Activated naive CD4-positive, alpha-beta T cell treated with anti-CD3 and anti-CD28 coated beads for 36 hours (primary cell): ENCODE results near the gene IL17B. TPM values are rescaled to one million over a fixed set of nuclear protein-coding genes. Genes with fewer than 3 reads are reported as not detected.

ENCODE experiments used
- CTCF ChIA-PET: fragments of 350-600 bp; sonication (Branson Sonifier 250); formaldehyde crosslinking; loops from one replicate; lab custom pipeline; 2021; ENCODE audit warnings: antibody characterized with exemption; lab: Charles Lee
- DNase-seq: peaks from one replicate; pipeline ENCODE4 v3.0.0-alpha.2; 2020
- H3K27ac Mint-ChIP-seq: one replicate; pipeline ENCODE4 v1.8.0; 2021; ENCODE audit warnings: mild to moderate bottlenecking, mixed read lengths
- H3K27me3 Mint-ChIP-seq: one replicate; pipeline ENCODE4 v1.8.0; 2021; ENCODE audit warnings: low read depth, mixed read lengths
- H3K36me3 Mint-ChIP-seq: one replicate; pipeline ENCODE4 v1.8.0; 2021; ENCODE audit warnings: low read depth, mixed read lengths
- H3K4me1 Mint-ChIP-seq: one replicate; pipeline ENCODE4 v1.8.0; 2021; ENCODE audit warnings: low read depth, mixed read lengths
- H3K4me3 Mint-ChIP-seq: one replicate; pipeline ENCODE4 v1.8.0; 2021; ENCODE audit warnings: mild to moderate bottlenecking, moderate library complexity, mixed read lengths
- H3K9me3 Mint-ChIP-seq: one replicate; pipeline ENCODE4 v1.8.0; 2021; ENCODE audit warnings: mixed read lengths
- intact Hi-C: fragments of 100-400 bp; cut with micrococcal nuclease; formaldehyde crosslinking; loops from one replicate; pipeline ENCODE4 v1.15.1; 2023
- total RNA-seq, 2 experiments: library from RNA; stranded (reverse); gene quantifications; one replicate each; pipeline ENCODE4 v1.2.3, GENCODE V29; 2021

IL17B gene
- total RNA-seq, 2 experiments from 2014 or later, result not detected

- Mint-ChIP-seq H3K27me3 (no peaks in the 10 kb centered on the region), H3K4me1 (peaks cover 59% of the 10 kb centered on the region), H3K27ac (peak overlapping the region; percentile 90), H3K36me3 (peaks cover 21% of the 10 kb centered on the region), H3K9me3 (no peaks in the 10 kb centered on the region), H3K4me3 (peak overlapping the region; percentile 95)
- CTCF ChIA-PET, result interaction anchor here (0.6 to 5.0 kb wide), 9 partner anchors 9 to 260 kb away, joined by 3 to 51 read pairs (median 6); partner anchors contain the start of gene GRPEL2
- intact Hi-C loops, result loop anchor here (2.0 to 5.0 kb wide), 2 partner anchors 59 to 1724 kb away; partner anchors contain the start of gene TNIP1
- DNase-seq, result peak; percentile 43
Observed at GRCh38 chr5:149358294-149358651, 20.8 kb downstream of the IL17B start.

GRCh38 chr5:149357370-149358293, 21.5 kb downstream of the IL17B start, which contains the start of gene PCYOX1L:
Gene PCYOX1L, plus strand, starts transcription at chr5:149358046. Its CDS starts 23 bp downstream, at chr5:149358069.
- Mint-ChIP-seq H3K27ac (peak within 1 kb of the TSS; percentile 90), H3K36me3 (peaks cover 22% of the 10 kb centered on the region), H3K4me3 (peak within 1 kb of the TSS; percentile 95), H3K27me3 (no peaks in the 10 kb centered on the region), H3K9me3 (no peaks in the 10 kb centered on the region), H3K4me1 (peaks cover 61% of the 10 kb centered on the region)
- intact Hi-C loops, result loop anchor here (1.0 to 5.0 kb wide), 7 partner anchors 12 to 1725 kb away; partner anchors contain the start of genes CSNK1A1, FBXO38, GRPEL2 and TNIP1
- CTCF ChIA-PET, result interaction anchor here (0.6 to 5.0 kb wide), 10 partner anchors 10 to 261 kb away, joined by 3 to 51 read pairs (median 6); partner anchors contain the start of gene GRPEL2
- DNase-seq, result peak; percentile 95

- H3K4me3 Mint-ChIP-seq, result peak overlapping the region; percentile 6
- H3K9me3 Mint-ChIP-seq, result no peaks in the 10 kb centered on the region
- peaks cover 34% of the 10 kb centered on the region for H3K36me3 Mint-ChIP-seq
- no peaks in the 10 kb centered on the region for H3K27me3 Mint-ChIP-seq
- peak; percentile 38 for DNase-seq
- H3K4me1 Mint-ChIP-seq, result peaks cover 73% of the 10 kb centered on the region
- peak overlapping the region; percentile 57 for H3K27ac Mint-ChIP-seq
- intact Hi-C loops, result loop anchor here (5.0 kb wide), 1 partner anchor 1726 kb away; the partner anchor contains the start of gene TNIP1
- CTCF ChIA-PET, result interaction anchor here (0.6 to 5.0 kb wide), 6 partner anchors 11 to 208 kb away, joined by 3 to 51 read pairs (median 4); partner anchors contain the start of gene GRPEL2
Observed at GRCh38 chr5:149356391-149356790, 22.7 kb downstream of the IL17B start.

- CTCF ChIA-PET, result interaction anchor here (1.1 to 5.0 kb wide), 3 partner anchors 10 to 209 kb away, joined by 3 to 51 read pairs (median 12); partner anchors contain the start of gene GRPEL2
- H3K27me3 Mint-ChIP-seq, result no peaks in the 10 kb centered on the region
- intact Hi-C loops, result loop anchor here (5.0 kb wide), 1 partner anchor 1727 kb away; the partner anchor contains the start of gene TNIP1
- H3K4me3 Mint-ChIP-seq, result no peak overlapping the region
- H3K36me3 Mint-ChIP-seq, result peaks cover 41% of the 10 kb centered on the region
- peak overlapping the region; percentile 57 for H3K27ac Mint-ChIP-seq
- H3K9me3 Mint-ChIP-seq, result no peaks in the 10 kb centered on the region
- peaks cover 76% of the 10 kb centered on the region for H3K4me1 Mint-ChIP-seq
- DNase-seq, result no peak
Observed at GRCh38 chr5:149355688-149356087, 23.4 kb downstream of the IL17B start.

GRCh38 chr5:149353911-149354310, 25.2 kb downstream of the IL17B start:
- Mint-ChIP-seq H3K27ac (no peak overlapping the region), H3K27me3 (no peaks in the 10 kb centered on the region), H3K9me3 (no peaks in the 10 kb centered on the region), H3K36me3 (peaks cover 57% of the 10 kb centered on the region), H3K4me3 (no peak overlapping the region), H3K4me1 (peaks cover 74% of the 10 kb centered on the region)
- intact Hi-C loops, result no loop called here
- CTCF ChIA-PET, result interaction anchor here (0.7 to 1.9 kb wide), 6 partner anchors 9 to 783 kb away, joined by 3 to 8 read pairs (median 4); partner anchors contain the start of gene GRPEL2
- no peak for DNase-seq

- H3K27ac Mint-ChIP-seq, result no peak overlapping the region
- intact Hi-C loops, result no loop called here
- no peak for DNase-seq
Observed at GRCh38 chr5:149352169-149352568, 26.9 kb downstream of the IL17B start.

GRCh38 chr5:149349382-149349781, 29.7 kb downstream of the IL17B start:
- no peak for DNase-seq
- Mint-ChIP-seq H3K27ac (peak overlapping the region; percentile 60), H3K36me3 (peaks cover 75% of the 10 kb centered on the region), H3K4me1 (peaks cover 74% of the 10 kb centered on the region), H3K4me3 (no peak overlapping the region), H3K27me3 (no peaks in the 10 kb centered on the region), H3K9me3 (no peaks in the 10 kb centered on the region)
- CTCF ChIA-PET, result interaction anchor here (0.5 to 1.2 kb wide), 2 partner anchors 30 to 33 kb away, joined by 3 to 5 read pairs; no protein-coding TSS in a partner anchor
- intact Hi-C loops, result loop anchor here (5.0 to 10.0 kb wide), 2 partner anchors 615 to 1063 kb away; partner anchors contain the start of genes CD74 and SLC26A2

More at GRCh38 chr5:149352169-149352568, 26.9 kb downstream of the IL17B start:
- no peaks in the 10 kb centered on the region for H3K27me3 Mint-ChIP-seq
- CTCF ChIA-PET, result interaction anchor here (0.7 to 1.7 kb wide), 4 partner anchors 9 to 199 kb away, joined by 3 to 5 read pairs (median 3); partner anchors contain the start of gene CSNK1A1
- H3K4me3 Mint-ChIP-seq, result no peak overlapping the region
- H3K36me3 Mint-ChIP-seq, result peaks cover 74% of the 10 kb centered on the region
- H3K9me3 Mint-ChIP-seq, result no peaks in the 10 kb centered on the region
- H3K4me1 Mint-ChIP-seq, result peaks cover 83% of the 10 kb centered on the region

- peaks cover 78% of the 10 kb centered on the region for H3K4me1 Mint-ChIP-seq
- no peaks in the 10 kb centered on the region for H3K9me3 Mint-ChIP-seq
- peak overlapping the region; percentile 95 for H3K27ac Mint-ChIP-seq
- H3K4me3 Mint-ChIP-seq, result peak overlapping the region; percentile 91
- H3K36me3 Mint-ChIP-seq, result peaks cover 70% of the 10 kb centered on the region
- no peaks in the 10 kb centered on the region for H3K27me3 Mint-ChIP-seq
- intact Hi-C loops, result loop anchor here (5.0 to 10.0 kb wide), 2 partner anchors 616 to 1064 kb away; partner anchors contain the start of genes CD74 and SLC26A2
- CTCF ChIA-PET, result no interaction called here
- no peak for DNase-seq
Observed at GRCh38 chr5:149348518-149348917, 30.6 kb downstream of the IL17B start.

- CTCF ChIA-PET, result interaction anchor here (1.0 to 2.7 kb wide), 7 partner anchors 9 to 204 kb away, joined by 3 to 12 read pairs (median 3); partner anchors contain the start of gene PCYOX1L
- Mint-ChIP-seq H3K9me3 (no peaks in the 10 kb centered on the region), H3K4me3 (peak overlapping the region; percentile 91), H3K27me3 (no peaks in the 10 kb centered on the region), H3K36me3 (peaks cover 49% of the 10 kb centered on the region), H3K27ac (peak overlapping the region; percentile 95), H3K4me1 (peaks cover 57% of the 10 kb centered on the region)
- DNase-seq, result peak; percentile 47
- intact Hi-C loops, result loop anchor here (1.0 to 10.0 kb wide), 8 partner anchors 11 to 1066 kb away; partner anchors contain the start of genes CD74, CSNK1A1, PPARGC1B and SLC26A2
Observed at GRCh38 chr5:149345892-149346222, 33.2 kb downstream of the IL17B start.

GRCh38 chr5:149345147-149345891, 33.8 kb downstream of the IL17B start, which contains the start of gene GRPEL2:
Gene GRPEL2, plus strand, starts transcription at chr5:149345499. Its CDS starts 41 bp downstream, at chr5:149345540.
- H3K4me3 Mint-ChIP-seq, result peak within 1 kb of the TSS; percentile 91
- no peaks in the 10 kb centered on the region for H3K27me3 Mint-ChIP-seq
- H3K36me3 Mint-ChIP-seq, result peaks cover 44% of the 10 kb centered on the region
- peak within 1 kb of the TSS; percentile 95 for H3K27ac Mint-ChIP-seq
- no peaks in the 10 kb centered on the region for H3K9me3 Mint-ChIP-seq
- H3K4me1 Mint-ChIP-seq, result peaks cover 52% of the 10 kb centered on the region
- DNase-seq, result peak; percentile 97
- intact Hi-C loops, result loop anchor here (1.0 to 10.0 kb wide), 7 partner anchors 12 to 1067 kb away; partner anchors contain the start of genes CD74, CSNK1A1, PPARGC1B and SLC26A2
- CTCF ChIA-PET, result interaction anchor here (0.9 to 2.7 kb wide), 11 partner anchors 9 to 204 kb away, joined by 3 to 12 read pairs (median 5); partner anchors contain the start of genes ABLIM3 and PCYOX1L

GRCh38 chr5:149344151-149344550, 34.9 kb downstream of the IL17B start:
- Mint-ChIP-seq H3K27ac (peak overlapping the region; percentile 43), H3K27me3 (no peaks in the 10 kb centered on the region), H3K4me3 (peak overlapping the region; percentile 91), H3K9me3 (no peaks in the 10 kb centered on the region), H3K36me3 (peaks cover 33% of the 10 kb centered on the region), H3K4me1 (peaks cover 41% of the 10 kb centered on the region)
- no peak for DNase-seq
- intact Hi-C loops, result loop anchor here (2.0 to 10.0 kb wide), 3 partner anchors 27 to 621 kb away; partner anchors contain the start of genes PPARGC1B and SLC26A2
- CTCF ChIA-PET, result interaction anchor here (0.5 to 2.7 kb wide), 10 partner anchors 10 to 1146 kb away, joined by 3 to 12 read pairs (median 5); partner anchors contain the start of genes ABLIM3 and PCYOX1L
